Raji (cell line): ENCODE results near the gene MAPK14.

Source experiments
- POLR2A ChIP-seq: IDR thresholded peaks from 2 replicates; pipeline ENCODE4 v1.6.1; 2011; ENCODE audit warnings: low read depth, low read length, control low read depth; ENCODE audit not compliant: insufficient read depth

MAPK14 gene

DNA sequence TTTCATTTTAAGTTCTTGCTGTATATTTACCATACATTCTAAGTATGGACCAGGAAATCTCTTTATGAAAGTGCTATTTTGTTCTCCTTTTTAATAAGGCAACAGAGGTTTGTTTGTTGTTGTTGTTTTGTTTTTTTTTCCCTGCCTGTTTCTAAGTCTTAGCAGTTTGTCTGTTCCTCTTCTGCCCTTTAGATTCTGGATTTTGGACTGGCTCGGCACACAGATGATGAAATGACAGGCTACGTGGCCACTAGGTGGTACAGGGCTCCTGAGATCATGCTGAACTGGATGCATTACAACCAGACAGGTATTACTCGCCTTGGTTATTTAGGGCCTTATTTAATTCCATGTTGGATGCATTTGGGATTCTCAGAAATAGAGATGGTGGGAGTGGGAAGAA lies 48.0 kb downstream of the MAPK14 start:
- TF ChIP-seq POLR2A: no peak

GRCh38 chr6:36076178-36077063 lies 48.8 kb downstream of the MAPK14 start:
- TF ChIP-seq POLR2A: no peak

GRCh38 chr6:36078159-36078558 lies 50.6 kb downstream of the MAPK14 start:
- no peak for TF ChIP-seq POLR2A

- no peak for TF ChIP-seq POLR2A
Measured at GRCh38 chr6:36079601-36080000, 52.0 kb downstream of the MAPK14 start.

GRCh38 chr6:36082318-36082717 lies 54.7 kb downstream of the MAPK14 start:
- no peak for TF ChIP-seq POLR2A

GRCh38 chr6:36083446-36083845 lies 55.8 kb downstream of the MAPK14 start:
- TF ChIP-seq POLR2A: no peak

- TF ChIP-seq POLR2A: no peak
Measured at GRCh38 chr6:36089048-36089447, 61.4 kb downstream of the MAPK14 start.

DNA sequence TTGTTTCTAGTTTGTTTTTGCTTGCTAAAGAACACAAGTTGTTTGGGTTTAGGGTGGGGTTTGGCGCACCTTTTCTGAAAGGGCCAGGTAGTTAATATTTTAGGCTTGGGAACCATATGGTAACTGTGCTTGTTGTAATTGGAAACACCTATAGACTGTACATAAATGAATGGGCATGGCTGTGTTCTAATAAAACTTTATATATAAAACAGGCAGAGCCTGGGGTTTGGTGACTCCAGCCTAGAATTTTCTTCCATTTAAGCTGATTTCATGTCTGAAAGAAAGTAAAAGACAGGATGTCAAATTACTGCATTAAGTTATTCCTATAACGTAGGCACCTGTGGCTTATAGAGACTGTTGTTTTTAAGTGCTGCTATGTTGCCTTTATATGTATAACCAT lies 66.6 kb downstream of the MAPK14 start:
- TF ChIP-seq POLR2A: no peak

DNA sequence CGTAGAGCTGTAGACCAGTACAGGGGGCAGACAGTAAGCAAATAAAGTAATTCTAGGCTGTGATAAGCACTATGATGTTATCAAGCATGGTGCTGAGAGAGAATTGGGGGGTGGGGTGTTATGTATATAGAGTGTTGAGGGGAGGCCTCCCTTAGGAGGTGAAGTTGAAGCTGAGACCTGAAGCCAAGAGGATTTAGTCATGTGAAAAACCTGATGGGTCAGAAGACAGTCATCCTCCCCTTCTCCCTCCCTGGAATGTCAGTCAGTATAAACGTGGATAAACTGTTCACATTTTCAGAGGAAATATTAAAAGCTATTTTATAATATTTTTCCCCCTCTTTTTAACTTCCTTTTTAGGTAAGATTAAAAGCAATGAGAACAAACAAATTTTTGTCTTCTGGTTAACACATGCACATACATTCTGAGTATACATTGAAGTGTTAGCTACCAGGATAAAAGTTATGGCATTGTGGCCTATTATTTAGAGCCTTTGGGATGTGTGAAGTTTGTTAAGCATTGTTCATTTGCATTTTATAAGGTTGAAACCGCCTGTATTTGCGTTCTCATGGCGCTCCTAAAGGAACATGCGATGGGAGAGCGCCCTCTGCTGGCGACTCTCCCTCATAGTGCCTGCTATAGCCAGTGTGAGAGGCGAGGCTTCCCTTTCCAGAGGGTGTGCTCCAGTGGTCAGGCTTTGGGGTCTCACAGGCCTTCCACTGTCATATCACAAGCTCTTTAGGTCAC lies 67.3 kb downstream of the MAPK14 start:
- TF ChIP-seq POLR2A: no peak

GRCh38 chr6:36095497-36096391 lies 68.1 kb downstream of the MAPK14 start:
- TF ChIP-seq POLR2A: no peak

- no peak for TF ChIP-seq POLR2A
Measured at GRCh38 chr6:36098253-36098919, 70.8 kb downstream of the MAPK14 start.

- TF ChIP-seq POLR2A: no peak
Measured at GRCh38 chr6:36098920-36099647, 71.5 kb downstream of the MAPK14 start.

GRCh38 chr6:36099869-36100483 lies 72.4 kb downstream of the MAPK14 start:
- TF ChIP-seq POLR2A: no peak

- TF ChIP-seq POLR2A: no peak
Measured at GRCh38 chr6:36101691-36102090, 74.1 kb downstream of the MAPK14 start.
